A549 treated with ZK216348 at 1 μM for 4 hours (cell line): ENCODE data around the gene ZNF681. TPM values are rescaled to one million over a fixed set of nuclear protein-coding genes. Genes with fewer than 3 reads are reported as not detected.

Source experiments
- total RNA-seq: library from RNA; stranded (reverse); fragments of 200-300 nt; extraction: Qiagen RNA extraction; gene quantifications from 5 replicates; pipeline ENCODE4 v1.2.3, GENCODE V29; 2022; ENCODE audit warnings: low read depth

The ZNF681 gene
- total RNA-seq, result not detected in 5 replicates

GRCh38 chr19:23758187-23759074, at the start of gene ZNF681:
ZNF681 (minus strand) TSS chr19:23758891; CDS start chr19:23758749, 142 bp downstream.

Other genes with a start within 250 kb of the ZNF681 start
- 2.5 to 5.5 TPM (median 4.0 TPM) in 5 replicates for gene ZNF675, start 71.7 kb downstream of the ZNF681 start, total RNA-seq
- 0.43 to 0.82 TPM (median 0.48 TPM) in 5 replicates for gene ZNF726, start 156.0 kb upstream of the ZNF681 start, total RNA-seq